Forelimb muscle (tissue), 1 donor: ENCODE results near the gene LRP3. TPM values are rescaled to one million over a fixed set of nuclear protein-coding genes. Genes with fewer than 3 reads are reported as not detected.
"Not testable (repeated sequence)": the region's sequence is repeated elsewhere in the genome, so short reads cannot be mapped to it uniquely, and the experiment has no call there.

Experiments used
- DNase-seq: peaks from one replicate; pipeline ENCODE4 v3.0.0-alpha.2; 2013; ENCODE audit warnings: low read depth
- polyA plus RNA-seq: library from polyadenylated mRNA; unstranded; fragments of 120-200 nt; gene quantifications from one replicate; pipeline ENCODE4 v1.2.1, GENCODE V29; 2013; ENCODE audit not compliant: insufficient read length

LRP3 gene, protein sequence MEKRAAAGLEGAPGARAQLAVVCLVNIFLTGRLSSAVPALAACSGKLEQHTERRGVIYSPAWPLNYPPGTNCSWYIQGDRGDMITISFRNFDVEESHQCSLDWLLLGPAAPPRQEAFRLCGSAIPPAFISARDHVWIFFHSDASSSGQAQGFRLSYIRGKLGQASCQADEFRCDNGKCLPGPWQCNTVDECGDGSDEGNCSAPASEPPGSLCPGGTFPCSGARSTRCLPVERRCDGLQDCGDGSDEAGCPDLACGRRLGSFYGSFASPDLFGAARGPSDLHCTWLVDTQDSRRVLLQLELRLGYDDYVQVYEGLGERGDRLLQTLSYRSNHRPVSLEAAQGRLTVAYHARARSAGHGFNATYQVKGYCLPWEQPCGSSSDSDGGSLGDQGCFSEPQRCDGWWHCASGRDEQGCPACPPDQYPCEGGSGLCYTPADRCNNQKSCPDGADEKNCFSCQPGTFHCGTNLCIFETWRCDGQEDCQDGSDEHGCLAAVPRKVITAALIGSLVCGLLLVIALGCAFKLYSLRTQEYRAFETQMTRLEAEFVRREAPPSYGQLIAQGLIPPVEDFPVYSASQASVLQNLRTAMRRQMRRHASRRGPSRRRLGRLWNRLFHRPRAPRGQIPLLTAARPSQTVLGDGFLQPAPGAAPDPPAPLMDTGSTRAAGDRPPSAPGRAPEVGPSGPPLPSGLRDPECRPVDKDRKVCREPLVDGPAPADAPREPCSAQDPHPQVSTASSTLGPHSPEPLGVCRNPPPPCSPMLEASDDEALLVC
- polyA plus RNA-seq: 19.2 TPM

DNA sequence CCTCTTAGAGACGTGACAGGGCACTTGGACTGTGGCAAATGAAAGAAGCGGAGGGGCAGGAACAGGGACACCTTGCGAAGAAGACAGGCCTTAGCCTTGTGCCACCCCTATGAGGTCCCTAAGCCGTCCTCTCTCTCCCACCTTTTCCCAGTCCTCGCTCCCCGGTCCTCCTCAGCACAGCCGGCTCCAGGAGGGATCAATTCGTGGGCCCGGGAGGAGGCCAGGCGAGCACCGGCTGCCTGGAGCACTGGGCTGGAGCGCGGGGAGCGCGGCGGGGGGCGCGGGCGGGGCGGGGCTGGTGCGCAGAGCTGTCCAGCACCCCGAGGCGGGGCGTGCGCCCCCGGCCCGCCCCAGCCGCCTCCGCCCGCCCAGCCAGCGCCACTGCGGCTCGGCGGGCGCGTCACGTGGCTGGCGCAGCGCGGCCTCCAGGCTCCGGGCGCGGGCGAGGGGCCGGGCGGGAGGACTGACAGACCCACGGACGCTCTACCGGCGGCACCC, at the start of gene LRP3:
Gene LRP3, plus strand, starts transcription at position 466 of the 498 bp plus-strand sequence. CDS start 456 bp downstream, outside the sequence.
- DNase-seq: no peak

GRCh38 chr19:33146209-33146608, 47.9 kb upstream of the LRP3 start:
- DNase-seq: no peak

- DNase-seq: no peak
Measured at GRCh38 chr19:33147538-33147937, 46.6 kb upstream of the LRP3 start.

GRCh38 chr19:33150852-33151518, 43.1 kb upstream of the LRP3 start:
- no peak for DNase-seq

DNA sequence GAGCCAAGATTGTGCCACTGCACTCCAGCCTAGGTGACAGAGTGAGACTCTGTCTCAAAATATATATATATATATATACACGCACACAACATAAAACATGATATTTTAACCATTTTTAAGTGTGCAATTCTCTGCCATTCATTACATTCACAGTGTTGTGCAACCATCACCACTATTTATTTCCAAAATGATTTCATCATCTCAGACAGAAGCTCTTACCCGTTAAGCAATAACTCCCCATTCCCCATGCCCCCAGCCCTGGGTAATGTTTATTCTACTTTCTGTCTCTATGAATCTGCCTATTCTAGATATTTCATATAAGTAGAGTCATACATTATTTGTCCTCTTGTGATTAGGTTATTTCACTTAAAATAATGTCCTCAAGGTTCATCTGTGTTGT, 42.0 kb upstream of the LRP3 start:
- DNase-seq: no peak

GRCh38 chr19:33152625-33153024, 41.5 kb upstream of the LRP3 start:
- not testable (repeated sequence) for DNase-seq

GRCh38 chr19:33154313-33154712, 39.8 kb upstream of the LRP3 start:
- DNase-seq: not testable (repeated sequence)

DNA sequence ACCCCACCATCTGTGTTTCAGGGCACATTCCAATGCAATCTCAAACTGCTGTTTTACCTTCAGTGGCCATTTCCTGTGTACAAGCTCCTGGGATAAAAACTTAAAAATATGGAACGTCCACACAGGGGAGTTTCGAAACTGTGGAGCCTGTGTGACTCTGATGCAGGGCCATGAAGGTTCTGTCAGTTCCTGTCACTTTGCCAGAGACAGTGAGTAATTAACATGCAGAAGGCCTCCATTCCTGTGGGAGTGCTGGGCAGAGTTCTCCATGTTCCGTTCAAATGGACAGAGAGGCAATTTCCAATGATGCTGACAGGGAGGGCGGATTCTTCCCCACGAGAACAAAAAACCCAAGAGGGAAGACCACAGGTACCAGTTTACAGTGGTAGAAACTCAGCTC, 37.8 kb upstream of the LRP3 start:
- DNase-seq: no peak

DNA sequence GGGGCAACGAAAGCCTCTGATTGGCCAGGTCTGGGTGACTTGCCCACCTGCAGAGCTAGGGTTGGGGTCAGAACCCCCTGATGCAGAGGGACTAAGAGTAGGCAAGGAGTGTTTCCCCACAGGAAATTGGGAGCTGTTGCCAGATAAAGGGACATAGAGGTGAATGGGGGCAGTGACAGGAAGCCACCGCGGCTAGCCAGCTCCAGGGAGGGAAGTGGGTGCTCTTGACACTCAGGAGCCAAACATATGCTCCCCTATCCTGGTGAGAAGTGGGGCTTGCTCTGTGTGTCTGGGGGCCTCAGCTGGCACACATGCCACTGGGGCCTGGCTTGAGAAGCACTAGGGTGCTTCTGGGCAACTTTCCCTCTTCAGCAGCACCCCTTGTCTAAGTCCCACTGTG, 36.2 kb upstream of the LRP3 start:
- no peak for DNase-seq

GRCh38 chr19:33158365-33158764, 35.8 kb upstream of the LRP3 start:
- no peak for DNase-seq

DNA sequence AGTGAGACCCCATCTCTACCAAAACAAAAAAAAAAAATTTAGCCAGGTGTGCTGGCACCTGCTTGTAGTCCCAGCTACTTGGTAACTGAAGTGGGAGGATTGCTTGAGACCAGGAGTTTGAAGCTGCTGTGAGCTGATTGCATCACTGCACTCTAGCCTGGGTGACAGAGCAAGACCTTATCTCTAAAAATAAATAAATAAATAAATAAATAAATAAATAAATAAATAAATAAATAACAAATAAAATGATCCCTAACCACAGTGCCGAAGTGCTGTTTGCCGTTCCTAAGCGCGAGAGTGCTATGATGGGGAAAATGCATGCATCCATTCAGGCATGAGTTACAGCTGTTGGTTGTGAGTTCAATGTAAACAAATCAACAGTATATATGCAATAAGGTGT, 35.0 kb upstream of the LRP3 start:
- no peak for DNase-seq

DNA sequence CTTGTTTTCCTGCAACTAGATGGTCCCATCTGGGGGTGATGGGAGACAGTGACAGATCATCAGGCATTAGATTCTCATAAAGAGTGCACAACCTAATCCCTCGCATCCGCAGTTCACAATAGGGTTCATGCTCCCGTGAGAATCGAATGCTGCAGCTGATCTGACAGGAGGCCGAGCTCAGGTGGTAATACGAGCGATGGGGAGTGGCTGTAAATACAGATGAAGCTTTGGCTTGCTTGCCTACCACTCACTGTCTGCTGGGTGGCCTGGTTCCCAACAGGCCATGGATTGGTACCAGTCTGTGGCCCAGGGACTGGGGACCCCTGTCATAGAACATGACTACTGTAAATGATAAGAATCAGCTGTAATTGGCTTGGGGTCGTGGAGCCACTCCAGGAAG, 34.2 kb upstream of the LRP3 start:
- no peak for DNase-seq

- DNase-seq: no peak
Measured at GRCh38 chr19:33161201-33161600, 32.9 kb upstream of the LRP3 start.

GRCh38 chr19:33163481-33163880, 30.6 kb upstream of the LRP3 start:
- no peak for DNase-seq

GRCh38 chr19:33166037-33166436, 28.1 kb upstream of the LRP3 start:
- not testable (repeated sequence) for DNase-seq

GRCh38 chr19:33167438-33167837, 26.7 kb upstream of the LRP3 start:
- DNase-seq: no peak

DNA sequence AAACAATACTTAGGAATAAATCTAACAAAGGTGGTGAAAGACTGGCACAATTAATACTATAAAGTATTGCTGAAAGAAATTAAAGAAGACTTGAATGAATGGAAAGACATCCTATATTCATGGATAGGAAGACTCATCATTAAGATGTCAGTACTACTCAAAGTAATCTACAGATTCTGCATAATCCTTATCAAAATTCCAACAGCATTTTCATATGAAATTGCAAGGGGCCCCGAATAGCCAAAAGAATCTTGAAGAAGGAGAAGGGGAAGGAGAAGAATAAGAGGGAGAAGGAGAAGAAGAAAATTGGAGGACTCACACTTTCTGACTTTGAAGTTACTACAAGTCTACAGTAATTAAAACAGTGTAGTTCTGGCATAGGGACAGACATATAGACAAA, 25.6 kb upstream of the LRP3 start:
- DNase-seq: no peak

- no peak for DNase-seq
Measured at GRCh38 chr19:33171222-33171795, 22.8 kb upstream of the LRP3 start.

- no peak for DNase-seq
Measured at GRCh38 chr19:33171916-33172359, 22.2 kb upstream of the LRP3 start.

DNA sequence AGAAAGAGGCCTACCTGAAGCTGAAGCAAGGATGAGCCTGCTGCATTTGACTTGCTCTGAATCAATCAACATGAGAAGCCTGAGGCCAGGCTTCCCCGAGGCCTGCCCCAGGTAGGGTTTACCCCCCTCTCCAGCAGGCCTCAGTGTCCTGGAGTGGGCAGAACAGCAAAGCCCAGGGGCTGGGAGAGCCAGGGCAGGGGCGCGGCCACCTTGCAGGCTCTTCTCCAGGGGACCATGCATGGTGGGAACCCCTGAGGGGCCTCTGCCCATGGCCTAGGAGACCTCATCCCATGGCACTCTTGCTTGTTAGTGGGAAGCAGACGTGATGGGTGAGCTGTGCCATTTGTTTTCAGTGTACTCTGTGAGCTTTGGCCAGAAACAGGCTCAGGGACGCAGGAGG, 19.9 kb upstream of the LRP3 start:
- DNase-seq: no peak

- DNase-seq: no peak
Measured at GRCh38 chr19:33175156-33175782, 18.9 kb upstream of the LRP3 start.
